KMS-11 (cell line): ENCODE results near the gene TSPAN31.
"Not testable (repeated sequence)": the region's sequence is repeated elsewhere in the genome, so short reads cannot be mapped to it uniquely, and the experiment has no call there.

Experiments
- H2AFZ ChIP-seq: fragments of 200-600 bp; sonication (generic); 2 replicates; pipeline ENCODE4 v1.6.1; 2016; ENCODE audit warnings: antibody characterized with exemption, mixed run types, low read depth
- H3K27ac ChIP-seq: fragments of 200-600 bp; sonication (generic); 2 replicates; pipeline ENCODE4 v1.6.1; 2016; ENCODE audit warnings: mild to moderate bottlenecking, mixed run types
- H3K27me3 ChIP-seq: fragments of 200-600 bp; sonication (generic); 2 replicates; pipeline ENCODE4 v1.6.1; 2017; ENCODE audit warnings: mild to moderate bottlenecking, low read depth, mixed run types, moderate library complexity; ENCODE audit not compliant: insufficient read depth
- H3K36me3 ChIP-seq: fragments of 200-600 bp; sonication (generic); 2 replicates; pipeline ENCODE4 v1.6.1; 2017; ENCODE audit warnings: mild to moderate bottlenecking, mixed run types; ENCODE audit not compliant: insufficient read depth
- H3K4me1 ChIP-seq: fragments of 200-600 bp; sonication (generic); 2 replicates; pipeline ENCODE4 v1.6.1; 2016; ENCODE audit warnings: mild to moderate bottlenecking, low read depth, mixed run types; ENCODE audit not compliant: poor library complexity, severe bottlenecking
- H3K4me2 ChIP-seq: fragments of 200-600 bp; sonication (generic); 2 replicates; pipeline ENCODE4 v1.7.0; 2016; ENCODE audit warnings: mild to moderate bottlenecking, mixed run types
- H3K4me3 ChIP-seq: fragments of 200-600 bp; sonication (generic); IDR thresholded peaks from 2 replicates; pipeline ENCODE4 v1.6.1; 2017; ENCODE audit warnings: low read depth, low read length, mixed read lengths; ENCODE audit not compliant: insufficient read depth
- H3K79me2 ChIP-seq: fragments of 200-600 bp; sonication (generic); 2 replicates; pipeline ENCODE4 v1.6.1; 2016; ENCODE audit warnings: low read depth, mixed run types; ENCODE audit not compliant: insufficient read depth
- H3K9ac ChIP-seq: fragments of 200-600 bp; sonication (generic); 2 replicates; pipeline ENCODE4 v1.6.1; 2016; ENCODE audit warnings: mild to moderate bottlenecking, mixed run types
- H4K20me1 ChIP-seq: fragments of 200-600 bp; sonication (generic); 2 replicates; pipeline ENCODE4 v1.6.1; 2016; ENCODE audit warnings: mild to moderate bottlenecking, mixed run types; ENCODE audit not compliant: insufficient read depth
- CTCF ChIP-seq: fragments of 200-600 bp; sonication (generic); conservative IDR thresholded peaks from 2 replicates; pipeline ENCODE4 v1.6.1; 2017; ENCODE audit warnings: low read depth, mild to moderate bottlenecking, antibody characterized with exemption, low read length, moderate library complexity, mixed read lengths

TSPAN31 gene

GRCh38 chr12:57713209-57713608, 31.6 kb upstream of the TSPAN31 start:
- no peaks in the 10 kb centered on the region for H3K4me1 ChIP-seq
- no peak overlapping the region for H3K9ac ChIP-seq
- H3K79me2 ChIP-seq, result no peaks in the 10 kb centered on the region
- no peak overlapping the region for H3K4me3 ChIP-seq
- H3K27ac ChIP-seq, result no peak overlapping the region
- no peaks in the 10 kb centered on the region for H4K20me1 ChIP-seq
- no peak overlapping the region for H3K4me2 ChIP-seq
- no peak for TF ChIP-seq CTCF
- H2AFZ ChIP-seq, result no peak overlapping the region
- H3K36me3 ChIP-seq, result peaks cover 3% of the 10 kb centered on the region; the same call in 1 of the 2 replicates
- H3K27me3 ChIP-seq, result no peaks in the 10 kb centered on the region

GRCh38 chr12:57715036-57715748, 29.6 kb upstream of the TSPAN31 start:
- not testable (repeated sequence) for H2AFZ ChIP-seq, H3K4me3 ChIP-seq, H3K9ac ChIP-seq, H3K27me3 ChIP-seq, H3K4me2 ChIP-seq, H3K4me1 ChIP-seq, H3K36me3 ChIP-seq, H4K20me1 ChIP-seq, H3K27ac ChIP-seq, H3K79me2 ChIP-seq

- Histone ChIP-seq H3K36me3 (peaks cover 9% of the 10 kb centered on the region; the same call in 1 of the 2 replicates), H2AFZ (no peak overlapping the region), H3K79me2 (no peaks in the 10 kb centered on the region), H3K9ac (no peak overlapping the region), H3K27ac (no peak overlapping the region), H3K4me2 (no peak overlapping the region), H3K4me3 (no peak overlapping the region), H4K20me1 (no peaks in the 10 kb centered on the region), H3K27me3 (no peaks in the 10 kb centered on the region), H3K4me1 (no peaks in the 10 kb centered on the region)
- TF ChIP-seq CTCF, result no peak
Observed at GRCh38 chr12:57715786-57716185, 29.1 kb upstream of the TSPAN31 start.

- Histone ChIP-seq H4K20me1 (no peaks in the 10 kb centered on the region), H3K36me3 (peaks cover 9% of the 10 kb centered on the region; the same call in 1 of the 2 replicates), H3K4me1 (no peaks in the 10 kb centered on the region), H3K79me2 (no peaks in the 10 kb centered on the region), H3K9ac (no peak overlapping the region), H3K27me3 (no peaks in the 10 kb centered on the region), H3K4me2 (no peak overlapping the region), H2AFZ (no peak overlapping the region), H3K4me3 (no peak overlapping the region), H3K27ac (no peak overlapping the region)
- no peak for TF ChIP-seq CTCF
Observed at GRCh38 chr12:57716305-57716704, 28.5 kb upstream of the TSPAN31 start.

GRCh38 chr12:57717131-57717530, 27.7 kb upstream of the TSPAN31 start:
- Histone ChIP-seq H3K27ac (no peak overlapping the region), H3K4me2 (no peak overlapping the region), H3K79me2 (no peaks in the 10 kb centered on the region), H3K4me3 (no peak overlapping the region), H4K20me1 (no peaks in the 10 kb centered on the region), H3K27me3 (no peaks in the 10 kb centered on the region), H3K36me3 (peaks cover 9% of the 10 kb centered on the region; the same call in 1 of the 2 replicates), H2AFZ (no peak overlapping the region), H3K4me1 (no peaks in the 10 kb centered on the region), H3K9ac (no peak overlapping the region)
- no peak for TF ChIP-seq CTCF
